ENCODE data around the gene XG. TPM values are rescaled to one million over a fixed set of nuclear protein-coding genes. Genes with fewer than 3 reads are reported as not detected.

XG gene
- total RNA-seq, 1 experiment from 2014 or later: not detected

DNA sequence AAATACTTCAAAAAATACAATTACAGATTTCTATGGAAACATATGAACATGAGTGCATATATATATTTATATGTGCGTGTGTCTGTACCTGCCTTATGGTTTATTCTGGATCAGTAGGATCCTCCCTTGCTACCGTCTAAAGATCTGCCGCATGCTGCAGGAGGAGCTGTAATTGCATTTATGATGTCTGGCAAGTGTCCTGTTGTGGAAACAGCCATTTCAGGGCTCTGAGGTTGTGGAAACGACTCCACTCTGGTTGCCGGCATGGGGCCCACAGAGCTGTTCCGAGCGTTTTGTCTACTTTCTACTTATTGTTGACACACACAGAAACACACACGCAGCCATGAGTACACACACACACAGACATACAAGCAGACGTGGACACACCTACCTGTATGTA is 39.4 kb upstream of the XG start:
- no TSS peak for BruUV-seq (replicated peaks)
- no peak for DNase-seq
- no peak overlapping the region for H2AFZ ChIP-seq
- peaks cover 43% of the 10 kb centered on the region for H3K79me2 ChIP-seq (ENCODE audit: low read depth)
- H3K36me3 ChIP-seq (ENCODE audit: low read depth): peaks cover under 1% of the 10 kb centered on the region; the same call in 1 of the 2 replicates
- TF ChIP-seq, protein P1, sequence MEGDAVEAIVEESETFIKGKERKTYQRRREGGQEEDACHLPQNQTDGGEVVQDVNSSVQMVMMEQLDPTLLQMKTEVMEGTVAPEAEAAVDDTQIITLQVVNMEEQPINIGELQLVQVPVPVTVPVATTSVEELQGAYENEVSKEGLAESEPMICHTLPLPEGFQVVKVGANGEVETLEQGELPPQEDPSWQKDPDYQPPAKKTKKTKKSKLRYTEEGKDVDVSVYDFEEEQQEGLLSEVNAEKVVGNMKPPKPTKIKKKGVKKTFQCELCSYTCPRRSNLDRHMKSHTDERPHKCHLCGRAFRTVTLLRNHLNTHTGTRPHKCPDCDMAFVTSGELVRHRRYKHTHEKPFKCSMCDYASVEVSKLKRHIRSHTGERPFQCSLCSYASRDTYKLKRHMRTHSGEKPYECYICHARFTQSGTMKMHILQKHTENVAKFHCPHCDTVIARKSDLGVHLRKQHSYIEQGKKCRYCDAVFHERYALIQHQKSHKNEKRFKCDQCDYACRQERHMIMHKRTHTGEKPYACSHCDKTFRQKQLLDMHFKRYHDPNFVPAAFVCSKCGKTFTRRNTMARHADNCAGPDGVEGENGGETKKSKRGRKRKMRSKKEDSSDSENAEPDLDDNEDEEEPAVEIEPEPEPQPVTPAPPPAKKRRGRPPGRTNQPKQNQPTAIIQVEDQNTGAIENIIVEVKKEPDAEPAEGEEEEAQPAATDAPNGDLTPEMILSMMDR (conservative IDR thresholded peaks at IDR 0.05): no peak
- H3K27me3 ChIP-seq (ENCODE audit: insufficient read depth, low read depth): no peaks in the 10 kb centered on the region
- H4K20me1 ChIP-seq (ENCODE audit: insufficient read depth): no peaks in the 10 kb centered on the region
- H3K27ac ChIP-seq: no peak overlapping the region
- no peak overlapping the region for H3K4me3 ChIP-seq
- intact Hi-C loops (cut with micrococcal nuclease; ENCODE audit: unreplicated experiment): no loop called here
- CTCF ChIA-PET: no interaction called here
- H3K9me3 ChIP-seq (ENCODE audit: insufficient read depth, low read depth): no peaks in the 10 kb centered on the region
- no peaks in the 10 kb centered on the region for H3K9me2 ChIP-seq (ENCODE audit: insufficient read depth)
- H3K4me2 ChIP-seq: no peak overlapping the region
- peaks cover 52% of the 10 kb centered on the region for H3F3A ChIP-seq (ENCODE audit: insufficient read depth, low read depth)
- POLR2A ChIA-PET (ENCODE audit: unreplicated experiment): no interaction called here
- peaks cover 36% of the 10 kb centered on the region for H3K4me1 ChIP-seq (replicated peaks; ENCODE audit: insufficient read depth)

DNA sequence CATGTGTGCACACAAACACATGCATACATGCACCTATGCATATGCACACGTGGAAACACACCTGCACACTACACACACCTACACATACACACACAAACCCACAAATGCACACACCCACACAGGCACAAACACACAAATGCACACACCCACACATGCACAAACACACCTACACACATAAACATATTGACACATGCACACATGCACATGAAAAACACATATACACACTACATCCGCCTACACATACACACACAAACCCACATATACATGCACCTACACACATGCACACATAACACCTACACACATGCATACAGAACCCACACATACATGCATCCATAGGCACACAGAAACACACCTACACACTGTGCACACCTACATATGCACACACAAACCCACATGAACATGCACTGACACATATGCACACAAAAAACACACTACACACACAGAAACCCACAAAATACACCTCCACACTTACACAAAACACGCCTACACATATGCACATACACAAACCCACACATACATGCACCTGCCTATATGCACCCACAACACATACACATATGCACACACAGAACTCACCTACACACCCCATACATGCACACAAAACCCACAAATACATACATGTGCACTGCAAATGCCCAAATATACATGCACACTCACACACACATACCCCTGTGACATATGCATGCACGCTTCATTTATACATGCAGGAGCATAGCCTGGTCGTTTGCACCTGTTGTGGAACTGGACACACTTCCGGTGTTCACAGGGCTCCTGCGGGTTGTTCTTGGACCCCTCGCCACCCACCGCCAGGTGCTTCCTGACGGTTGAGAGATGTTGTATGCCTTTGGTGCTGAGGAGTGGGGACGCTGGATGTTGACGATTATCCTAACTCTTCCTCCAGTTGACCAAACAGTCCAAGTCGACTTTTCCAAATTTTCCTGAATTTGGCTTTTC is 38.7 kb upstream of the XG start:
- no peaks in the 10 kb centered on the region for H3K27me3 ChIP-seq (ENCODE audit: insufficient read depth, low read depth)
- peaks cover 29% of the 10 kb centered on the region for H3K4me1 ChIP-seq (replicated peaks; ENCODE audit: insufficient read depth)
- peaks cover 3% of the 10 kb centered on the region; the same call in 1 of the 2 replicates for H3K36me3 ChIP-seq (ENCODE audit: low read depth)
- H3K9me3 ChIP-seq (ENCODE audit: insufficient read depth, low read depth): no peaks in the 10 kb centered on the region
- no peak overlapping the region for H2AFZ ChIP-seq
- H3K27ac ChIP-seq: no peak overlapping the region
- H3F3A ChIP-seq (ENCODE audit: insufficient read depth, low read depth): peaks cover 45% of the 10 kb centered on the region
- H3K9me2 ChIP-seq (ENCODE audit: insufficient read depth): no peaks in the 10 kb centered on the region
- POLR2A ChIA-PET (ENCODE audit: unreplicated experiment): no interaction called here
- TF ChIP-seq, protein P1 (conservative IDR thresholded peaks at IDR 0.05): no peak
- intact Hi-C loops (cut with micrococcal nuclease; ENCODE audit: unreplicated experiment): no loop called here
- DNase-seq: no peak
- H3K4me3 ChIP-seq: no peak overlapping the region
- BruUV-seq (replicated peaks): no TSS peak
- H4K20me1 ChIP-seq (ENCODE audit: insufficient read depth): no peaks in the 10 kb centered on the region
- peaks cover 38% of the 10 kb centered on the region for H3K79me2 ChIP-seq (ENCODE audit: low read depth)
- no peak overlapping the region for H3K4me2 ChIP-seq
- CTCF ChIA-PET: no interaction called here

DNA sequence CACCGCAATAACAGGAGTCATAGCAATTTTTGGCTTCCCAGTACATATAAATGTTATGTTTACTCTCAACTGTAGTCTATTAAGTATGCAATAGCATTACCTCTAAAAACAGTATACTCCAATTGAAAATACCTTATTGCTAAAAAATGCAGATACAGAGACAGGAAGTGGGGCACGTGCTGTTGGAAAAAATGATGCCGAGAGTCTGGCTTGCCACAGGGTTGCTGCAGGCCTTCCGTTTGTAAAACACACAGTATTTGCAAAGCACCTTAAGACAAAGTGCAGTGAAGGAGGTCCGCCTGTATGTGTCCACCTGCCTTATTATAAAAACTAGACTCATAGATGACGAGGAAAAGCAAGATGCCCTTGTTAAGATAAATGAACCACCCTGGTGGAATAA is 37.3 kb upstream of the XG start:
- Histone ChIP-seq H3K4me2 (no peak overlapping the region), H3K79me2 (ENCODE audit: low read depth) (peaks cover 24% of the 10 kb centered on the region; the same call in 1 of the 2 replicates), H3K4me1 (replicated peaks; ENCODE audit: insufficient read depth) (peaks cover 15% of the 10 kb centered on the region), H3K9me3 (ENCODE audit: insufficient read depth, low read depth) (no peaks in the 10 kb centered on the region), H4K20me1 (ENCODE audit: insufficient read depth) (no peaks in the 10 kb centered on the region), H3K27me3 (ENCODE audit: insufficient read depth, low read depth) (no peaks in the 10 kb centered on the region), H3K4me3 (no peak overlapping the region), H3K36me3 (ENCODE audit: low read depth) (peaks cover 6% of the 10 kb centered on the region; the same call in 1 of the 2 replicates), H3K27ac (no peak overlapping the region), H3K9me2 (ENCODE audit: insufficient read depth) (no peaks in the 10 kb centered on the region; the same call in 1 of the 2 replicates), H3F3A (ENCODE audit: insufficient read depth, low read depth) (peaks cover 31% of the 10 kb centered on the region), H2AFZ (no peak overlapping the region)
- POLR2A ChIA-PET (ENCODE audit: unreplicated experiment): no interaction called here
- DNase-seq: no peak
- intact Hi-C loops (cut with micrococcal nuclease; ENCODE audit: unreplicated experiment): no loop called here
- CTCF ChIA-PET: no interaction called here
- no peak for TF ChIP-seq EZH2 (IDR thresholded peaks at IDR 0.05; ENCODE audit: low read depth)
- TF ChIP-seq, protein P1 (conservative IDR thresholded peaks at IDR 0.05): no peak
- BruUV-seq (replicated peaks): no TSS peak

Measured in PC-9 (cell line).